NCI-H1417 treated with DMSO at 0.1 percent for 48 hours (cell line): ENCODE measurements around the gene DLGAP4.
"Not testable (repeated sequence)": the region's sequence is repeated elsewhere in the genome, so short reads cannot be mapped to it uniquely, and the experiment has no call there.

Source experiments
- DNase-seq: peaks from one replicate; lab custom pipeline; 2025; lab: John Stamatoyannopoulos, UW

The DLGAP4 gene

DNA sequence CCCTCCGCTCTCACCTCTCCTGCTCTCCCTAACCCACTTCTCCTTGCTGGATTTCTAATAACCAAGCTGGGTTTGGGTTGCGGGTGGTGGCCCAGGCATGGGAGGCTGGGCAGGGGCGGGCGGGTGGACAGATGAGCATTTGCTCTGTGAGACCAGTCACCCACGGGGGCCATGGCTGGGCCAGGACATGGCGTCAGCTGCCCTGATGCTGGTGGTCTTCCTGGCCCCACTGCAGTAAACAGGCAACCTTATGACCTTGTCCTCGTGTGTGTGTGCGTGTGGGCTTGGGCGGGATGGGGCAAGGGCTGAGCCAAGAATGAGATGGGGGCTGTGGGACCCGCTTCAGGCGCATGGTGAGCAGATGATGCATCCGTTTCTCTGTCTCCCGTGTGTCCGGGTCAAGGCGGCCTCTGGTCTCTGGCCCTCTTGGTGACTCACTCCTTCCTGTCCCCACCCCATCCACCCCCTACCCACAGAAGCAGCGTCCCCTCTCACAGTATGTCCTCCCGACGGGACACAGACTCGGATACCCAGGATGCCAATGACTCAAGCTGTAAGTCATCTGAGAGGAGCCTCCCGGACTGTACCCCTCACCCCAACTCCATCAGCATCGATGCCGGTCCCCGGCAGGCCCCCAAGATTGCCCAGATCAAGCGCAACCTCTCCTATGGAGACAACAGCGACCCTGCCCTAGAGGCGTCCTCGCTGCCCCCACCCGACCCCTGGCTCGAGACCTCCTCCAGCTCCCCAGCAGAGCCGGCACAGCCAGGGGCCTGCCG is 193.8 kb downstream of the DLGAP4 start:
- DNase-seq, result no peak

DNA sequence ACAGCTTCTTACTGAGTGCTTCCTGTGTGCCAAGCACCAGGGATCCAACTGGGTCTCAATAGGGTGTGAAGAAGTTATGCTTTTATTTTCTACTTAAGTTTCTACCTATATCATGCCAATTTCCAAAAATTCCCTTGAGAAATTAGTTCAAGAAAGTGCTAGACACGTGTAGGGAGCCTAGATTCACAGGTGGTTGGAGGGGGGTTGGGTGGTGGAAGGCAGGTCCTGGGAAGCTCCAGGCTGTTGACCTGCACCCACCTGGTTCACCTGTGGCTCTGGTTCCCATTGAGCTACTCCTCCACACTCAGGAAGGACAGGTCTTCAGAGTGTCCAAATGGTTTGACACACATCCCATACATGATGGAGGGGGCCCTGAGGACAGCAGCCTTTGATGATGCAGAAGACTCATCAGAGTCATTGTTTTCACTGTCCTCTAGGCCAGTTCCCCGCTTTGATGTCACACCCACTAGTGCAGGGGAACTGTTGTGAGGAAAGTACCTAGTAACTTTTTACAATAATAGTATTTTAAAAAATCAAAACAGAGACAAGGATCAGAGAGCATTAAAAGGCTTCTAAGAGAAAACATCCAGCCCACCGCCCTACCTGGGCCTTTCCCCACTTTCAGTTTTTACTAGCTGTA is 195.3 kb downstream of the DLGAP4 start:
- no peak for DNase-seq

DNA sequence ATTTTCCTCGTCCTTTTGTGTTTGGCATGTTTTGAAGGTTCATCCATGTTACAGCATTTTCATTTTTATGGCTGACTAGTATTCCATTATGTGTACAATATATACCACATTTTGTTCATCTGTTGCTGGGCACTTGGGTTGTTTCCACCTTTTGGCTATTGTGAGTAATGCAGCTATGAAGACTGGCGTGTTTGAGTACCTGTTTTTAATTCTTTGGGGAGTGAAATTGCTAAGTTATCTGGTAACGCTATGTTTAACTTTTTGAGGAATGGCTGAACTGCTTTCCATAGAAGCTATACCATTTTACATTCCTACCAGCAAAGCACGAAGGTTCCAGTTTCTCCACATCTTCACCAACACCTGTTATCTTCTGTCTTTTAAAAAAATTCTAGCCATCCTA is 198.2 kb downstream of the DLGAP4 start:
- no peak for DNase-seq

DNA sequence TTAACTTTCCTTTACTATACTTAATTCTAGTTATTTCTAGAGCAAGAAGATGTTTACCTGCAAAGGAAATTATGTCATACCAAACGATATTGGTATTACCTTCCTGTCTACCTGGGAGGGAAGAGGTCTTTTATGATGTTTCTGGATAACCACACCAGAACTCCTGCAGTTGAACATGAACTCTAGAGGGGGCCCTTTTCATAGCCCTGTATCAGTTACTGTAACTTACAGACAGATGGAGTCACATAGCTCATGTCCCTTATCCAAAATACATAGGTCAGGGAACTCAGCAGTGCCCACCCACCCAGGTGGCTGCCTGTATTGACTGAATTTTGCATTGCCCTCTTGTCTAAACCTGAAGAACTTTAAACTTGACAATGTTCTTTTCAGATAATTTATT is 200.1 kb downstream of the DLGAP4 start:
- DNase-seq, result no peak

DNA sequence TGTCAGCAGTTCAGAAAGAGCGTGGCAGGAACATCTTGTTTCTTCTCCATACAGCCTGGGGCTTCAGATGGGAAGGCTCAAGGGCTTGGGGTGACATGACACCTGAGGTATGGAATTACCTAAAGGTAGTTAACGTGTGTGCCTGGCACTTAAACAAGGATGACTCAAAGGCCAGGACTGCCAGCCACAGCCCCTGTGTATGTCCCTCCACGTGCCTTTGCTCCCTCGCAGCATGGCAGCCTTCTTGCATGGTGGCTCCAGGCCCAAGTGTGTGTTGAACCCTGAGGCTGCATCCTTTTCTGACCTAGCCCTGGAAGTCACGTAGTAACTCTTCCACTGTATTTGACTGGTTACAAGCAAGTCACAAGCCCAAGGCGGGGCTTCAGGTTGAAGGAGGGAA is 201.6 kb downstream of the DLGAP4 start:
- no peak for DNase-seq

DNA sequence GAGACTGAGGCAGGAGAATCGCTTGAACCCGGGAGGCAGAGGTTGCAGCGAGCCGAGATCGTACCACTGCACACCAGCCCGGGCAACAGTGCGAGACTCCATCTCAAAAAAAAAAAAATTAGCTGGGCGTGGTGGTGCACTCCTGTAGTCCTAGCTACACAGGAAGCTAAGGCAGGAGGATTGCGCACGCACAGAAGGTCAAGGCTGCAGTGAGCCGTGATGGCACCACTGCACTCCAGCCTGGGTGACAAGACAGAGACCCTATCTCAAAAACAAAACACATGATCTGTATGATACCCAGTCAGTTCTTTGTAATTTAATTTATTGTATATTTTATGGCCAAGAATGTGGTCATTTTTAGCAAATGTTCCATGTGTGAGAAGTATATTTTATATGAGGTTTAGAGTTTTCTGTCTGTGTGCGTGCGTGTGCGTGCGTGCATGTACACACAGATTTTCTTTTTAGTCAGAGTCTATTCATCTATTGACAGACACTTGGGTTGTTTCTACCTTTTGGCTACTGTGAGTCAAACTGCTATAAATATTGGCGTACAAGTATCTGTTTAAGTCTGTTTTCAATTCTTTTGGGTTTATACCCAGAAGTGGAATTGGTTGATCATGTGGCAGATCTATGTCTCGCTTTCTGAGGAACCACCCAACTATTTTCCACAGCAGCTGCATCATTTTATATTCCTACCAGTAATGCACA is 213.0 kb downstream of the DLGAP4 start:
- no peak for DNase-seq

DNA sequence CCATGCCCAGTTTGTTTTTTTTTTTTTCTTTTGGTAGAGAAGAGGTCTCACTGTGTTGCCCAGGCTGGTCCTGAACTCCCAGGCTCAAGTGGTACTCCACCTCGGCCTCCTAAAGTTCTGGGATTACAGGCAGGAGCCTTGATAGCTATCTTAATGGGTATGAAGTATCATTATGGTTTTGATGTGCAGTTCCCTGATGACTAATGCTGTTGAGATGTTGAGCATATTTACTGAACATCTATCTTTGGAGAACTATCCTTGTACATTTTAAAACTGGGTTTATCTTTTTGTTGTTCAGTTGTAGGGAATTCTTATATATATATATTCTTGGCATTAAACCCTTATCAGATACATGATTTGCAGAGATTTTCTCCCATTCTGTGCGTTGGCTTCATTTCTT is 213.8 kb downstream of the DLGAP4 start:
- no peak for DNase-seq

DNA sequence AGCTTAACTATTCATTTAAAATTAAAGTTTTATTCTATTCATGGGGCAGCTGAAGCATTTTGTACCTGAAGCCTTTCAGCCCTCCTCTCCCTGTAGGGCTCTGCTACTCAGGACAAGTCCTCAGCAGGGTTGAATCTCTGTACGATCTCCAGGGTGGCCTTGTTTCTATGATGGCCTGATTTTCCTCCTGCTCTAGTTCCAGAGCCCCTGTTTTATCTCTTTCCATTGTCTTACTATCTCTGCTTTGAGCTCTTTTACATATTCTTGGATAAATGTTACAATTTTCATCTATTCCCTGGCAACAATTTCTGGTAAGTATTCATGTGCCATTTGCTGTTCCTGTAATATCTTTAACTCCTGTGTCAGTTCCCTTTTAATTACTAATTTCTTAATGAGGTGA is 215.4 kb downstream of the DLGAP4 start:
- DNase-seq, result no peak

DNA sequence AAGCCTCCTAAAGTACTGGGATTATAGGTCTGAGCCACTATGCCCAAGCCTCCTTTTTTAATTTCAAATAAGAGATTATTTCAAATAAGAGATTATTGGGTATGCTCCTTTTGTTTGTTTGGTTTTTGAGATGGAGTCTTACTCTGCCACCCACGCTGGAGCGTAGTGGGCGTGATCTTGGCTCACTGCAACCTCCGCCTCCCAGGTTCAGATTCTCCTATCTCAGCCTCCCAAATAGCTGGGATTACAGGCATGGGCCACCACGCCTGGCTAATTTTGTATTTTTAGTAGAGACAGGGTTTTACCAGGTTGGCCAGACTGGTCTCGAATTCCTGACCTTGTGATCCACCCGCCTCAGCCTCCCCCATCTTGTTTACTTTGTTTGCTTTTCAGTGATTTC is 216.3 kb downstream of the DLGAP4 start:
- not testable (repeated sequence) for DNase-seq

DNA sequence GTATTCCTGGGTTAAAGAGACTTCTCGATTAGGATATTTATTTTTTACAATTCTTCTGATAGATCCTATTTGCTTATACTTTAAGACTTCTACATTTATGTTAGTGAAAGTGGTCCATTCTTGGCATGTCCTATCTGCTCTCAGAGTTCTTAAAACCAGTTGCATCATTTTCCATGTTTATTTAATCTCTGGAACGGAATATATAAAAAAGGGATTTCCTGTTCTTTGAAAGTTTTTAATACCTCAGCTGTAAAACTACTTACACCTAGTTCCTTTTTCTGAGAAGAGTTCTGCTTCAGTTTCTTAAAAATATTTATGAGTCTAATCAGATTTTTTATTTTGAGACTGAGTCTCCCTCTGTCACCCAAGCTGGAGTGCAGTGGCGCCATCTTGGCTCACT is 217.2 kb downstream of the DLGAP4 start:
- no peak for DNase-seq

DNA sequence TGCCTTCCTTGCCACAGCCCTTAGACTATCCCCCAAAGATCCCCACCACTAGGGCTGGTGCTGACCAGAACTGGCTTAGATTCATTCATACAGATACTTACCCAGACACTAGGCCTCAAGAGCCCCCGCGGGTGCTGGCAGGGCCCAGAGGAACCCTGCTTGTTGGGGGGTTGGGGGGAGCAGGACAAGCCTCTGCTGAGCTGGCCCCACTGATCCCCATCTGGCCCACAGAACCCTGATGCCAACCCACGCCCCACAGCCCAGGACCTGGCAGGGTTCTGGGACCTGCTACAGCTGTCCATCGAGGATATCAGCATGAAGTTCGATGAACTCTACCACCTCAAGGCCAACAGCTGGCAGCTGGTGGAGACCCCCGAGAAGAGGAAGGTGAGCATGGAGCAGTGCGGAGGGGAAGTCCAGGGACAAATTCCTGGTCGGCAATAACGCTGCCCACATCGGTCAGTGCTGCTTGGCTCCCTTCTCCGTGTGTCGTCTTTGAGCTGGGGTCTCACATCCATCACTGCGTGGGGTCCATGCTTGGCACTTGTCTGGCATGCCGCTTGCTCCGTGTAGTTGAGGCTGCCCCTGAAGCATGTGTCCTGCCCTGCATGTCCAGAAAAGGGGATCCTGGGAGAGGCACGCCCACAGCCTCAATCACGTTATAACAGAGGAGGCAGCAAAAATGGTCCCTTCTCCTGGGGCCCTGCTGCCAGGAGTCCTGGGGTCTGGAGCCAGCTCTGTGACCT is 219.7 kb downstream of the DLGAP4 start:
- DNase-seq, result no peak

DNA sequence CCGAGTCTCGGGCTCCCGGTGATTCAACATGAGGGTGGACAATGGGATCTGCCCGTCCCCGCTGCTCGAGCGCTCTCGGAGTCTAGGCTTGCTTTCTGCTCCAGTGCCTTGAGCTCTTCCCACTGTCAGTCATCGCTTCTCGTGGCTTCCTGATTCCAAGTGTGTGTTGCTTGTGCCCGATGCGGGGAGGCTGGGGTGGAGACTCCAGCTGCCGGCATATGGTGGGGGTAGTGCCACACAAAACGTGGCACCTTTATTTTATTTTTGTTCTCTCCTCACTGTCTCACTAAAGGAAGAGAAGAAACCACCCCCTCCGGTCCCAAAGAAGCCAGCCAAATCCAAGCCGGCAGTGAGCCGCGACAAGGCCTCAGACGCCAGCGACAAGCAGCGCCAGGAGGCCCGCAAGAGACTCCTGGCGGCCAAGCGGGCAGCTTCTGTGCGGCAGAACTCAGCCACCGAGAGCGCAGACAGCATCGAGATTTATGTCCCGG is 220.4 kb downstream of the DLGAP4 start:
- DNase-seq, result no peak

DNA sequence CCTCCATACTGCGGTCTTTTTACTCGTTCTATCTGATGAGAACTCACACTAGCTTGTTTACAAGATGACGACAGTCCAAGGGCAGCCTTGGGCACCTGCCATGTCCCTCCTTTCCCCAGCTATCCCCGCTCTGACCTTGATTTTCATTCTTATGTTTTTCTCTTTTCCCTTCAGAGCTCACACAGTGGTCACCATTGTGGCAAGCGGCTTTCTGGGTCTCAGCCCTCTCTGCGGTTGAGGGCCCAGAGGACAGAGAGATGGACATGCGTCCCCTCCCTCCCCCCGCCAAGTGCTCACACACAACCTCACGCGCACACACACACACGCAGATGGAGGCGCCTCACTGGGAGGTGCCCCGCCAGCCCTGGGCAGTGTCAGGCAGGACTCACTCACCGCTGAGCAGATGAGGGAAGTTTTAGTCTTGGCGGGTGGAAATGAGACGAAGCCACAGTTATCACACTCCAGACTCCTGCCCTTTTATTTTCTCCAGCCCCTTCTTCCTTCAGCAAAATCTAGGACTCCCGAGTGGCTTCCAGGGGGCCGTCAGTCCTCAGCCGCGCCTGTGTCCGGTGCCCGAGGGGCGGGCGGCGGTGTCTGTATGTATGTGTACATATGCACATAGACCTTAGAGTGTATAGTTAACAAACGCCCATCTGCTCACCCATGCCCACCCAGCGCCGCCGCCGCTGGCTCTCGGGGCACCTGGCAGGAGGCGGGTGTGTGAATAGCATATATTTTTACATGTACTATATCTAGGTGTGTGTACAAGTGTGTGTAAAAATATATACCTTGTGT is 221.4 kb downstream of the DLGAP4 start:
- no peak for DNase-seq

DNA sequence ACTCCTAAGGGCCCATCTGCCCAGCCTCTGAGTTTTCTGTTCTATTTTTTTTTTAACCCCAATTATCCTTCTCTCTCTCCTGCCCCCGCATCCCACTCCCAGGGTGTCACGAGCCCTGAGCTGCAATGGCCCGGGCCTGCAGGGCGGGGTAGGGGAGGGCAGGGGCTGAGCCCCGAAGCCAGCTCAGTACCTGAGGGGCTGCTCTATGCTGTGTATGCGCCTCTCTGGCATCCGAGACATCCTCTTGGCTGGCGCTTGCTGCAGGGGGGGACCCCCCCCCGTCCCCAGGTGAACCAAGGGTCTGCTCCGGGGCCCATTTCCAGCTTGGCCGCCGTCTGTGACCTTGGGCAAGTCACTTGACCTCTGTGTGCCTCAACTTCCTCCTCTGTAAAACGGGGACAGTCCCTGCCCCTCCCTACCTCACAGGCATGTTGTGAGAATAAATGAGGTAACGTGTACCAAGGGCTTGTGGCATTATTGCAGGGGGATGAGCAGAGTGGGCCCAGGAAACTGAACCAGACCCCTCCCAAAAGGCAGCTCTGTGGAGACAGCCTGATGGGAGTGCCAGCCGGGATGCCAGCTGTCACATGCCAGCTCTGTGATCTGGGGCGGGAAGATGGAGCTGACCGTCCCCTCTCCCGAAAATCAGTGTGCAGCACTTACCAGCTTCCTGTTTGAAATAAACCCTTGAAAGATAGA is 222.2 kb downstream of the DLGAP4 start:
- no peak for DNase-seq

DNA sequence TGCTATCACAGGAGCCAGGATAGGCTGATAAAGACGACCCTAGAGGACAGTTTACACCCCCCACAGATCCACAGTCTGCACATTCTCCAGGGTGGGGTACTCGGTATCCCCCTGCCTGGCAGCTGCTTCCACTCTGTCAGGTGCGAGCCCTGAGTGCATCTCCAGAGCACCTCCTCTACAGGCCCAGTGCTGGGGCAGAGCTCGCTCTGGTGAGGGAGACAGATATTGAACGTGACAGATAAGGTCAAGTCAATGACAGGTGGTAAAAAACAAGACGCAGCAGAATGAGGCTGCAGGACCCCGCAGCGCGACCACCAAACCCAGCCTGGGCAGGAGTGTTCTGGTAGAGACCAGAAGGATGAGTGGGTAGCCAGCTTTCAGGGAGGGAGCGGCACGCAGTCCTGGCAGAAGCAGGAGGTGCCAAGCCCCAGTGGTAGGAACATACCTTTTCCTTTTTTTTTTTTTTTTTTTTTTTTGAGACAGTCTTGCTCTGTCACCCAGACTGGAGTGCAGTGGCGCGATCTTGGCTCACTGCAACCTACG is 222.8 kb downstream of the DLGAP4 start:
- no peak for DNase-seq

DNA sequence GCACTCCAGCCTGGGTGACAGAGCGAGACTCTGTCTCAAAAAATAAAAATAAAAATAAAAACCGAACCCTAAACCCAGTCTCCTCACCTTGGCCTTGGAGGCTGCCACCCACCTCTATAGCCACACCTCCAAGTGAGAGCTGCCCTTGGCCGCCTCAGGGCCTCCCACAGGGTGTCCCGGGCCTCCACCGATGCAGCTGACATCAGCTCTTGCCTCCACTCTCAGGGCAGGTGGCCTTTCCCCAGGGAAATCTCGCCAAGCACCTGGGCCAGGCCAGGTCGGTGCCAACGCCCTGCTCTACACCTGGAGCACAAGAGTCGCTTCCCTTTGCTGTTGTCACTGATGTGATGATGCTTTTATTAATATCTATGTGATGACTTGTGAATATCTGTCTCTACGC is 226.2 kb downstream of the DLGAP4 start:
- DNase-seq, result no peak

DNA sequence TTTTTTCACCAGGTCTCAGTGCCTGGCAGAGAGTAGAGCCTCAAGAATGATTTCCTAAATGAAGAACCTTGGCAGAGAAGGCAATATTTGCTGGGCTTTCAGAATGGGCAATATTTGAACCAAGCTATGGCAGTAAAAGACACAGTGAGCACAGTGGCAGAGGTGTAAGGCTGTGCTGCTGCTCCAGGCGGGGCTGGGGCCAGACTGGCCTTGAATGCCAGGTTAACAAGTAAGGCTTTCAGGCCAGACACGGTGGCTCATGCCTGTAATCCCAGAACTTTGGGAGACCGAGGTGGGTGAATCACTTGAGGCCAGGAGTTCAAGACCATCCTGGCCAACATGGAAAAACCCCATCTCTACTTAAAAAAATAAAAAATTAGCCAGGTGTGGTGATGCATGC is 226.7 kb downstream of the DLGAP4 start:
- DNase-seq, result no peak

DNA sequence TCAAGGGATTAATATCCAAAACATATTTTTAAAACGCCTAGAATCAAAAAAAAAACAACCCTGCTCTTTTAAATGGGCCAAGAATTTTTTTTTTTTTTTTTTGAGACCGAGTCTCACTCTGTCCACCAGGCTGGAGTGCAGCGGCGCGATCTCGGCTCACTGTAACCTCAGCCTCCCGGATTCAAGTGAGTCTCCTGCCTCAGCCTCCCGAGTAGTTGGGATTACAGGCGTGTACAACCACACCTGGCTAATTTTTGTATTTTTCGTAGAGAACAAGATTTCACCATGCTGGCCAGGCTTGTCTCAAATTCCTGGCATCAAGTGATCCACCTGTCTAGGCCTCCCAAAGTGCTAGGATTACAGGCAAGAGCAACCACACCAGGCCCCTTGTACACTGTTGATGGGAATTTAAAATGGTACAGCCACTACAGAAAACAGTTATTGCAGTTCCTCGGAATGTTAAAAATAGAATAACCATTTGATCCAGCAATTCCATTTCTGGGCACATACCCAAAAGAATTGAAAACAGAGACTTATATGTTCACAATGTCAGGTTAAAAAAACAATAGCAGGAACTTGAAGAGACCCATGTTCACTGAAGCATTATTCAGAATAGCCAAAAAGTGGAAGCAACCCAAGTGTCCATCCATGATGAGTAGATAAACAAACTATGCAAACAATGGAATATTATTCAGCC is 232.0 kb downstream of the DLGAP4 start:
- DNase-seq, result no peak

DNA sequence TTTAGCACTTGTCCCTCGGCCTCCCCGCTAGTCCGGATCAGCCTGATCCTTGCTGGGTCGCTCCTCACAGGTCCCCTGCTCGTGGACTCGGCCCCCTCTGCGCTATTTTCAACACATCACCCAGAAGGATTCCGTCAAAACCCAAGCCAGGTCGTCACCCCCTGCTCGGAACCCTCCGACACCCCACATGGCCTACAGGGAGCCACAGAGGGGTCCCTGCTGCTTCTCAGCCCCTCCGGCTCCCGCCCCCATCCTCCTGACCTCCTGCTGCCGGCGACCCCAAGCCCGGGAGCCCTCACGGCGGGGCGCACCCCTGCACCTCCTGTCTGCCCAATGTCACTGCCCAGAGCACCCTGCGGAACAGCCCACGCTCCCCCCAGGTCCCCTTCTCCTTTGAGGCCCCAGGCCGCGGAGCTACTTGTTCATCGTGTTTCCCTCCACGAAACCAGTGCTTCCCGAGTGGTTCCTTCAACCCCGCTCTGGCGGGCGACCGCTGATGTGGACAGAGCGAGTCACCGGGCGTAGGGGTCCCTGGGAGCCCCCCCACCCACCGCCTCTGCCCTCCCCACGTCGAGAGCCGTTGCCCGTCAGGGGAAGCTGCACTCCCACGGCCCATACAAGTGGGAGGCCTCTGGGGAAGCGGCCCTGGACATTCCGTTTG is 234.5 kb downstream of the DLGAP4 start:
- DNase-seq, result no peak
